ENCODE measurements around the gene ACYP2.

DNA sequence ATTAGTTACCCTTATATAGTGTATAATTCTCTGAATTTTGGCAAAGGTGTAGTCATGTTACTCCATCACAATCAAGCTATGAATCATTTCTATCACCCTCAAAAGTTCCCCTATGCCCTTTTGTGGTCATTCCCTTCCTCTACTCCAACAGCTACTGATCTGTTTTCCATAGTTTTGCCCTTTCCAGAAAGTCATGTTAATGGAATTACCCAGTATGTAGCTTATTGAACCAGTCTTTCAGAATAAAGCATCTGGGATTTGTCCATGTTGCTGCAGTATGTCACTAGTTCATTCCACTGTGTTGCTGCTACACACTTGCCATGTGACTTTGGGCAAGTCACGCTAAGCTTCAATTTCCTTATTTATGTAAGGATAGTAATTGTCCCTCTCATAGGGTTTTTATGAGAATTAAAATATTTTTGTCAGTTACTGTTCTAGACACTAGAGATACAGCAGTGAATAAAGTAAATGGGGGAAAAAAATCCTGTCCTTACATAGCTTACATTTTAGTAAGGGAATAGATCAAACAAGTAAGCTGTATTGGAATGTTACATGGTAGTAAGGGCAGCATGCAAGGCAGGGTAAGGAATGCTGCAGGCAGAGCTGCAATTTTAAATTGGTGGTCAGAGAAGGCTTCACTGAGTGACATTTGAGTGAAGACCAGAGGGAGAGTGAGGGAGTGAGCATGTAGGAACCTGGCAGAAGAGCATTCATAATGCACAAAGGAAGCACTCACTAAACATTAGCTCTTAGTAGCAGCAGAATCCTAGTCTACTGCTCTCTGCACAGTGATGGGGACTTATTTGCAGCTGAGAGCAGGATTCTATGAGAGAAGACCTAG is 220.9 kb downstream of the ACYP2 start:
- TF ChIP-seq, protein P1, sequence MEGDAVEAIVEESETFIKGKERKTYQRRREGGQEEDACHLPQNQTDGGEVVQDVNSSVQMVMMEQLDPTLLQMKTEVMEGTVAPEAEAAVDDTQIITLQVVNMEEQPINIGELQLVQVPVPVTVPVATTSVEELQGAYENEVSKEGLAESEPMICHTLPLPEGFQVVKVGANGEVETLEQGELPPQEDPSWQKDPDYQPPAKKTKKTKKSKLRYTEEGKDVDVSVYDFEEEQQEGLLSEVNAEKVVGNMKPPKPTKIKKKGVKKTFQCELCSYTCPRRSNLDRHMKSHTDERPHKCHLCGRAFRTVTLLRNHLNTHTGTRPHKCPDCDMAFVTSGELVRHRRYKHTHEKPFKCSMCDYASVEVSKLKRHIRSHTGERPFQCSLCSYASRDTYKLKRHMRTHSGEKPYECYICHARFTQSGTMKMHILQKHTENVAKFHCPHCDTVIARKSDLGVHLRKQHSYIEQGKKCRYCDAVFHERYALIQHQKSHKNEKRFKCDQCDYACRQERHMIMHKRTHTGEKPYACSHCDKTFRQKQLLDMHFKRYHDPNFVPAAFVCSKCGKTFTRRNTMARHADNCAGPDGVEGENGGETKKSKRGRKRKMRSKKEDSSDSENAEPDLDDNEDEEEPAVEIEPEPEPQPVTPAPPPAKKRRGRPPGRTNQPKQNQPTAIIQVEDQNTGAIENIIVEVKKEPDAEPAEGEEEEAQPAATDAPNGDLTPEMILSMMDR (IDR thresholded peaks at IDR 0.05; ENCODE audit: borderline replicate concordance, extremely low read depth, low read length, poor library complexity, severe bottlenecking) = no peak
- TF ChIP-seq EZH2 (IDR thresholded peaks at IDR 0.05; ENCODE audit: borderline replicate concordance, low read depth, low read length, severe bottlenecking) = no peak

Data from DND-41 (cell line).